H1 (cell line): Measurements from ENCODE around the gene ZBTB44. TPM values are rescaled to one million over a fixed set of nuclear protein-coding genes. Genes with fewer than 3 reads are reported as not detected.
A peak's percentile ranks its signal among the peaks of the same experiment; 100 is the strongest.

Source experiments
- CEBPB ChIP-seq: IDR thresholded peaks from 2 replicates; pipeline ENCODE4 v1.6.1; 2012; ENCODE audit warnings: low read depth, low read length
- CHD7 ChIP-seq: fragments of 300-600 bp; sonication (generic); IDR thresholded peaks from 2 replicates; pipeline ENCODE4 v1.7.1; 2012; ENCODE audit warnings: low read length, moderate library complexity, mild to moderate bottlenecking, inconsistent platforms; ENCODE audit not compliant: insufficient replicate concordance
- CTCF ChIP-seq, 3 experiments: IDR thresholded peaks; 1 replicate in 2 of 3; 2 replicates in 1 of 3; pipeline versions ENCODE4 v1.5.1 to v1.6.1; 2011; ENCODE audit warnings: low read length in 3 of 3, mild to moderate bottlenecking in 3 of 3, inconsistent platforms in 2 of 3, low read depth in 1 of 3, moderate library complexity in 1 of 3; ENCODE audit not compliant: insufficient read depth in 1 of 3; ENCODE audit errors: control extremely low read depth in 1 of 3
- KDM4A ChIP-seq: IDR thresholded peaks from one replicate; pipeline ENCODE4 v1.7.1; 2012; ENCODE audit warnings: low read depth, mild to moderate bottlenecking, moderate library complexity, low read length, inconsistent platforms; ENCODE audit not compliant: severe bottlenecking
- MAX ChIP-seq: IDR thresholded peaks from 2 replicates; pipeline ENCODE4 v1.6.1; 2012; ENCODE audit warnings: inconsistent platforms
- RAD21 ChIP-seq, 2 experiments: IDR thresholded peaks in 1 of 2; conservative IDR thresholded peaks in 1 of 2; 2 replicates each; pipeline ENCODE4 v1.6.1; 2011; ENCODE audit warnings: low read depth in 2 of 2, low read length in 2 of 2, improper control_type of control experiment in 1 of 2, inconsistent platforms in 1 of 2, mild to moderate bottlenecking in 1 of 2, moderate library complexity in 1 of 2
- SUZ12 ChIP-seq: fragments of 200-600 bp; sonication (generic); IDR thresholded peaks from 2 replicates; pipeline ENCODE4 v1.6.1; 2012; ENCODE audit warnings: mild to moderate bottlenecking, inconsistent platforms, low read length, moderate library complexity, mixed read lengths
- TAF1 ChIP-seq: IDR thresholded peaks from 2 replicates; pipeline ENCODE4 v1.6.1; 2011; ENCODE audit warnings: mild to moderate bottlenecking, low read depth, low read length
- polyA plus RNA-seq, 7 experiments: library from polyadenylated mRNA; depleted of rRNA in 3 of 7; stranded (reverse) in 5 of 7; unstranded in 2 of 7; fragments of >200 nt in 5 of 7; fragments of 200-250 nt in 2 of 7; gene quantifications; 1 replicate in 5 of 7; 2 replicates in 1 of 7; 4 replicates in 1 of 7; pipeline versions ENCODE4 v1.2.1 to v1.2.3, GENCODE V29; 2011 to 2013; ENCODE audit warnings: missing spikeins in 2 of 7, mixed read lengths in 2 of 7
- total RNA-seq: library from RNA; stranded (reverse); fragmentation: NEBNext Ultra II Directional; extraction: Animal tissue kit (Norgen Biotek cat#: 25700); gene quantifications from 2 replicates; pipeline ENCODE4 v1.2.1, GENCODE V29; 2021

The ZBTB44 gene
- total and polyA plus RNA-seq, 2 of the 8 experiments (the other 6 are each of a cell fraction or from before 2014, with no cell fraction given) = 37.2 to 158 TPM

GRCh38 chr11:130198964-130199363 is 115.8 kb downstream of the ZBTB44 start (continued):
- TF ChIP-seq CHD7 = no peak
- peak in 2 of 3 experiments; percentile 28 to 31; a peak in 2 of 4 replicates for TF ChIP-seq CTCF (IDR thresholded peaks at IDR 0.05; ENCODE audit: control extremely low read depth in 1 of 3, insufficient read depth in 1 of 3, low read depth in 1 of 3, low read length in 3 of 3)
- no peak for TF ChIP-seq TAF1
- TF ChIP-seq SUZ12 = no peak
- TF ChIP-seq KDM4A = no peak
- peak in 1 of 2 experiments; percentile 11; a peak in 2 of 4 replicates for TF ChIP-seq RAD21 (IDR thresholded peaks at IDR 0.05 in 1 of 2, conservative IDR thresholded peaks at IDR 0.05 in 1 of 2; ENCODE audit: low read depth in 2 of 2, low read length in 2 of 2)
- no peak for TF ChIP-seq CEBPB
- TF ChIP-seq MAX = no peak
